Hematopoietic multipotent progenitor cell treated with erythropoietin and hydrocortisone succinate and interleukin-3 and kit ligand, for 4 days (in vitro differentiated cells): ENCODE results near the gene SH3D21.
A peak's percentile ranks its signal among the peaks of the same experiment; 100 is the strongest.

Experiments used
- DNase-seq: peaks from one replicate; pipeline ENCODE4 v3.0.0-alpha.2; 2015

Gene SH3D21

DNA sequence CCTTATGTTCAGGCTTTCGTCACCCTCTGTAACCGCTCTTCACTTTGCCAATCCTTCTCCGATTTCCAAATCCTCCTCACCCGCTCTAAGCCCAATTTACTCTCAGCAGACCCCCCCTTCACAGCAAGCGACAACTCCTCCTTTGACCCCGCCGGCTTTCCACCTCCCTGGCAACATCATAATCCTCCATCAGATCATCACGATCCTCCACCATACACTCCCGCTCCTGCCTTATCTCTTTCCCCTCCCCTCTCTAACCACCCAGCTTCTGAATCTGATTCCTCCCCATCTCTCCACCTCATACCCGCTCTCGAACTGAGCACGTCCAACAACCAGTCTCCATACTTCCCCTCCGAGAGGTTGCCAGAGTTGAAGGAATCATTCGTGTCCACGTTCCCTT, 24.8 kb downstream of the SH3D21 start:
- no peak for DNase-seq

GRCh38 chr1:36337830-36338229, 31.7 kb downstream of the SH3D21 start:
- DNase-seq: no peak

- DNase-seq: no peak
Measured at GRCh38 chr1:36339215-36339614, 33.0 kb downstream of the SH3D21 start.

DNA sequence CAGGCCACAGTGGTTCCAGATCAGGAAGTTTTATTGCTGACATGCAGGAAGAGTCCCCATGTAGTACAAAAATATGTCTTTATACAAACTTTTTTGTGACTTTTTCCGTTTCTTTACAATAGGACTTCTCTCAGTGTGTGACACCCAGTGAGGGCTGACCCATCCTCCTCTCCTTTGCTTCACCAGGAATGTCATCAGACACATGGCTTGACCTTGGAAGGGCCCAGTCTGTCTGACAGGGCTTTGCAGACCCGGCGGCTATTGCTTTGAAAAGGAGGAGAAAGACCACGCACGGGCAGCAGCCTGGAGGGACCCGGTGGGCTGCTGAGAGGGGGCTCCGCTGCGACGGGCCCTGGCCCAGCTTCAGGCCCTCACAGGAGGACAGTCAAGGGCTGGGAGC, 33.4 kb downstream of the SH3D21 start:
- no peak for DNase-seq

DNA sequence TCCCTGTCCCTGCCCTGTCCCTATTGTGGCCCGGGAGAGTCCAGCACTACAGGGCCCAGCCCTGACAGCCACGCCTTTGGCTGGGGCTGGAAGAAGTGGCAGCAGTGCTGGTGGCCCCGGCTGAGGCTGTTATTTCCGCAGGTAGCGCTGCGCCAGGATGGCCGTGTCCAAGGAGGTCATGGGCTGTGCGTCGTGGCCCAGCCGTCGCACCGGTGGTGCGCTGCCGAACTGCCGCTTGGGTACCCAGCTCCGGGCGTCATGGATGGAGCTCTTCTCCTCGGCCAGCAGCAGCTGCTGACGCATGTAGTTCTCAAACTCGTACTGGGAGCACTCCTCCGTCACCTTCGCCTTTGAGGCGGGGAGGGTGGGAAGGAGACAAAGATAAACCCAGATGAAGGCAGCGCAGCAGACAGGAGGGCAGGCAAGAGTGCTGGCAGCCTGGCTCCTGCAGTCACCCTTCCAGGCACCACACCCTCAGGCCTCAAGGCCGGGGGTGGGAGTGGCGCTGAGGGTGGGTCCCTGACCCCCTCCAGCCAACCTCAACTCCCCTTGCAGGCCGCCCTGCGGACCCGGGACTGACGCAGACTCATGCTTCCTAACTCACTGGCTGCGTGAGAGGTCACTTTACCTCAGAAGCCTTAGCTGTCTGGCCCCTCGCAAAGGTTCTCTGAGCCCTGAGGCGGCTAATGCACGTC, 35.6 kb downstream of the SH3D21 start:
- DNase-seq: no peak

GRCh38 chr1:36342426-36343185, 36.4 kb downstream of the SH3D21 start:
- DNase-seq: peak; percentile 75

- DNase-seq: no peak
Measured at GRCh38 chr1:36343651-36344394, 37.7 kb downstream of the SH3D21 start.

DNA sequence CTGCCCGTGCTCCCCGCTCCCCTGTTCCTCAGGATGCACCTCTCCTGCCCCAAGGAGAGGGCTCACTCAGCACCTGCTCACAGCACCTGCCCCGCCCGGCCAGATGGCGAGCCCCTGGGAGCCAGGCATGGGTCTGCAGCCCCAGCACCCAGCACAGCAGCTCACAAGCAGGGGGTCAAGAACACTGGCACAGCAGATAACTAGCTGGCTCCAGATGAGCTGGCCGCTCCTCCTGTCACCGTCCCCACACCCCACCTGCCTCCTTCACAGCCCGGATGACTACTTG, 38.2 kb downstream of the SH3D21 start:
- DNase-seq: no peak

DNA sequence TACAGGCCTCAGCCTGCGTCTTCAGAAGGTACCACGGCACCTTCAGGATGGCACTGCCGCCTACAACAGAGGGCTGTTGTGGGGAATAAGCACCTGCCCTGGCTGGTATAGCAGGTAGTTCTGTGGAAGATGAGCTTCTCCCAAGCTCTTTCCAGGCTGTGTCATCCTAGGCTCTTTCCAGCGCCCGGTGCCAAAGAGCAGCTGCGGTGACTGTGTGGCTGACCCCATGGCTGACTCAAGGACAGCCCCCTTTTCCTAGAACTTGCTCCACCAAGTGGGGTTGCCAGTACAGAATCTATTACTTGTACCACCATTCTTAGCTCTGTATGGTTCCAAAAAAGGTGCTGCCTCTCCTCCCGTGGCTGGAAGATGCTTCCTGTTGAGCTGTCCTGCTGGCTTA, 39.2 kb downstream of the SH3D21 start:
- DNase-seq: no peak

DNA sequence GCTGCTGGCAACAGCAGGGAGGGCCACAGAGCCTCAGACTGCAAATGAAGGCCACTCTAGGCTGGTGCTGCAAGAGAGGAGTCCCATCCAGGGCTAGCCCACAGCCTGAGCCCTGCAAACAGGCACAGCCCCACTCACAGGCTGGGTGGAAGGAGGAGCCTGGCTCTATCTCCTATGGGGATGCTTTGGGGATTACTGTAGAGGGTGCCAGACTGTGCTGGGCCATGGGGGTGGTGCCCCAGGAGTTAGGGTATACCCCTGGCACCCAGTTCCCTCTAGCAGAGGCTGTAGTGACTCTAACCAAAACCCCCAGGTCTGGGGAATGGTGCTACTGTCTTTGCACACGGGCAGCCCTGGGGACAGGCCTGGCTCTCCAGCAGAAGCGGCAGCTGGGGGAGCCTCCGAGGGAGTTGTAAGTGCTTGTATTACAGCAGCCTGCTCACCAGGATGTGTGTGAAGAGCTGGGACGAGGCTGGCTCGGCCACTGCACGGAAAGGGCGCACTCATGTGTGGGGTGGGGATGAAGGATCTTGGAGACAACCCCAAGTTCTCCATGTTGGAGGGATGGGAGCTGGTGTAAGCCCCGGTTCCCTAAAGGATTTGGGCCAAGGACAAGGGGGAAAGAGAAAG, 40.7 kb downstream of the SH3D21 start:
- DNase-seq: no peak

GRCh38 chr1:36349241-36349671, 43.1 kb downstream of the SH3D21 start:
- DNase-seq: no peak

- DNase-seq: no peak
Measured at GRCh38 chr1:36349839-36350238, 43.7 kb downstream of the SH3D21 start.

GRCh38 chr1:36350659-36351226, 44.6 kb downstream of the SH3D21 start:
- DNase-seq: peak; percentile 58

- DNase-seq: peak; percentile 53
Measured at GRCh38 chr1:36351227-36351977, 45.2 kb downstream of the SH3D21 start.

GRCh38 chr1:36352125-36352909, 46.1 kb downstream of the SH3D21 start:
- DNase-seq: no peak

DNA sequence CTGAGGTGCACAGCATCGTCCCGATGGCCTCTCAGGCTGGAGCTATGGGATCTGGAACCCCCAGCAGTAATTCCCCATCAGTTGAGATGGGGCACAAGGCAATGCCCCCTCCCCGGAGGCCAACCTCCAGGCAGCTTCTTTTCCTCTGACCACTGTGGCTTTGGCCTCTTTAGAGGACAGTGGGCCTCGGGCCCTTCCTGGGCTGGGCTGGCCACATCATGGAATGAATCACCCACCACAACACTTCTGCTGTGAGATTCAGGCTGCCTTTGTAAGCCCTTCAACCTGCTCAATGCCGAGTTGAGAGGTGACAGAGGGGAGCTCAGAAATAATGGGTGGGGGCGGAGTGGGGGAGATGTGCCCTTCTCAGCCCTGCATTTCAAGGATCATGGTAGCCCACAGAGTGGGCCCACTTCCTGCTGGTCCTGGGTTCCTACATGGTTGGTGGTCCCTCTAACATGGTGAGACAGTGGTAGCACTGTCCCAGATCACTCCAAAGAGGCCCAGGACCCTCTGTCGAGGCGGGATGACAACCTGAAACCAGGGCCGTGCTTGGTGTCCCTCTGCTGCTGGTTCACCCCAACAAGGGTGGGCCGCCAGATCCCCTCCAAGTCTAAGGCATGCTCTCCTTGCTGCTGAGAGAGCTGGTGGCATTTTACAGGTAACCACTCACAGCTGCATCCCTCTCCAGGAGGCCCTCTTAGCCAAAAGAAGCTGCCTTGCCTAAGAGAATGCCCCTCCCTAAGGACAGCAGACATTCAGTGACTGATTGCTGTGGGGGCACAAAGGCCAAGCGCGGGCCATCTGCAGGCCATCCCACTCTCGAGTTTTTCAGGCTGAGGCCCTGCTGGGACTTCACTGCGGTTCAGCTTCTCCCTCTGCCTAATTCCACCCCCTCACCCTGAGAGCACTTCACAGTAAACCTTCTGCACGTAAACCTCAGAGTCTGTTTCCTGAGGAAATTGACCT, 47.0 kb downstream of the SH3D21 start:
- DNase-seq: no peak

DNA sequence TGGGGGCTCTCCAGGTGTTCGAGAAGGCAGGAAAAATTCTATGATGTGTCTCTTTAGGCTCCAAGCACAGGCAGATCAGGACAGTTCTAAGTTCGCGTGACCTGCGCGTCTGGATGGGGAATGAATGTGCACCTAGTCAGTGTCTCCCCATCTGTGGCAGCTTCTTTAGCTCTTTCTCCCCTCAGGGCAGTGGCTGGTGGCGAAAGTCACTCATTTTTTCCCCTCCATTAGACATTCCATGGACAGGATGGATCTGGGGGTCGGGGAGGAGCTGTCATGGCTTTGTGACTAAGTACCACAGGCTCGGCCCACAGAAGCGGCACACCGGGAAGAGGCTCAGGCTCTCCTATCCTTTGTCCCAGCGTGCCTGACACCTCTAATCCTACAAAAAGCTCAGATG, 48.3 kb downstream of the SH3D21 start:
- DNase-seq: no peak

DNA sequence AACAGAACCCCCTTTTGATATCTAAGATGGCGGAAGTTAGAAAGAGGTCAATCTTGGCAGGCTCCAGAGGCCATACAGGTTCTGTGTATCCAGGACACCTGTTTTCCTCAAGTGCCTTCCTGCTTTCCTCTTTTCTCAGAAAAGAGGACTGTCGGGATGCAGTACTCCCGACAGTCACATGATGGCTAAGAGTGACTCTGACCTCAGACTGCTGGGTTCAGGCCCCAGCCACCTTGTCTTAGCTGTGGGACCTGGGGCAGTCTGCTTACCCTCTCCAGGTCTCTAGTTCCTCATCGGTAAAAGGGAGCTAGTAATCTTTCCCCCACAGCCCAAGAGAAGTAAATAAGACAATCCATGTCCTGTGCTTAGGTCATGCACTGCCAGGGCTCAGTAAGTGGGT, 49.6 kb downstream of the SH3D21 start:
- no peak for DNase-seq

- no peak for DNase-seq
Measured at GRCh38 chr1:36358514-36359084, 52.4 kb downstream of the SH3D21 start.

DNA sequence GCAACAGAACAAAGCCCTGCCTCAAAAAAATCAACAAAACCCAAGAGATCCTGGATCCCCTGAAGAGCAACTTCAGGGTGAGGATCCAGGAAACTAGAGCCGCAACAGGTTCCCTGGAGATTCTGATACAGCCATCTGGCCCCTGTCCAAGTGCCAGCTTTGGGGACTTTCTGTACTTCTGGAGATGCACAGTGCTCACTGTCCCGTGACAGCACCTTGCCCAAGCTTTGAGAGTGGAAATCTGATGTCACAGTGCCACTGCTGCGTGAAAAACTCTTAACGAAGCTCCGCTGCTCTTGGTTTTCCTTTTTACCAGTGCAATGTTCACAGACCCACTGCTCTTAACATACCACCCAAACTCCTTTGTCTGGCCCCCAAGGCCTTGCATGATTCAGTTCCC, 53.2 kb downstream of the SH3D21 start:
- DNase-seq: no peak
